NCI-H446 treated with DMSO at 0.1 percent for 48 hours (cell line): ENCODE data around the gene AFAP1L1.

ENCODE experiments used
- DNase-seq: peaks from one replicate; lab custom pipeline; 2025; lab: John Stamatoyannopoulos, UW

The AFAP1L1 gene

DNA sequence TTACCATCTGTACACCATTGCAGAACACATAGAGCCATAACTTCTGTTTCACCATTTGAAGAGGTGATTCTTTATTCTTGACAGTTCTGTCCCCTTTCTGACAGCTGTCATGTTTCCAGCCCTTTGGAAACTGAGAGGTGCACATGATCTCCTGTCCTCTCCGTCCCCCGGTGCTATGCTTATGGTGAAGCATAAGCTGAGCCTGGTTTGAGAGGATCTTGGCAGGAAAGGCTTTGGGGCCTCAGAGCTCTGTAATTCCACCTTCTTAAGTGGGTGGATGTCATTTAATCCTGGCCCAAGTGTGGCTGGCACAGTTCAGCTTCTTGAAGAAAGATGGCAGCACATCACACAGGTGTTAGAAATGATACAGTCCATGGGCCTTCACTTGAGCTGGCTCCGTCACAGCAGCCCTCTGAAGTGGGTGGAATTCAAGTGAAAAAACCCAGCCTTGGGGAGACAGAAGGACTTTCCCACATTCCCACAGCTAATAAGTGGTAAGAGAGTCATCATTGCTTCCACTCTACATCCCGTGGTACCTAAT, 43.0 kb downstream of the AFAP1L1 start:
- no peak for DNase-seq

DNA sequence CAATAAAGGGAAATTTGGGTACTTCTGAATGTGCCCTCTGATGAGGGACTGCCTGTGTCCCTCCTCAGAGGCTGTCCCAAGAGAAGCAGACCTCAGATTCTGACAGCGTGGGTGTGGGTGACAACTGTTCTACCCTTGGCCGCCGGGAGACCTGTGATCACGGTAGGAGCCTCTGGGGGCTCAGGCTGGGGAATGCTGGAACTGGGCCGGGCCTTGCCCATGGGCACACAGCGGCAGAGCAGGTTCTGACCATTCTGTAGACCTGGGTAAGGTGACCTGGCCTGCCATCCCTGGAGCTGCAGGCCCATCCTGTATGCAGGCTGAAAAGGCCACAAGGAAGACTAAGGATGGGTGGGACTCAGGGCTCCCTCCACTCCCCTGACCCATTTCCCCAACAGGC, 44.1 kb downstream of the AFAP1L1 start:
- DNase-seq, result no peak

DNA sequence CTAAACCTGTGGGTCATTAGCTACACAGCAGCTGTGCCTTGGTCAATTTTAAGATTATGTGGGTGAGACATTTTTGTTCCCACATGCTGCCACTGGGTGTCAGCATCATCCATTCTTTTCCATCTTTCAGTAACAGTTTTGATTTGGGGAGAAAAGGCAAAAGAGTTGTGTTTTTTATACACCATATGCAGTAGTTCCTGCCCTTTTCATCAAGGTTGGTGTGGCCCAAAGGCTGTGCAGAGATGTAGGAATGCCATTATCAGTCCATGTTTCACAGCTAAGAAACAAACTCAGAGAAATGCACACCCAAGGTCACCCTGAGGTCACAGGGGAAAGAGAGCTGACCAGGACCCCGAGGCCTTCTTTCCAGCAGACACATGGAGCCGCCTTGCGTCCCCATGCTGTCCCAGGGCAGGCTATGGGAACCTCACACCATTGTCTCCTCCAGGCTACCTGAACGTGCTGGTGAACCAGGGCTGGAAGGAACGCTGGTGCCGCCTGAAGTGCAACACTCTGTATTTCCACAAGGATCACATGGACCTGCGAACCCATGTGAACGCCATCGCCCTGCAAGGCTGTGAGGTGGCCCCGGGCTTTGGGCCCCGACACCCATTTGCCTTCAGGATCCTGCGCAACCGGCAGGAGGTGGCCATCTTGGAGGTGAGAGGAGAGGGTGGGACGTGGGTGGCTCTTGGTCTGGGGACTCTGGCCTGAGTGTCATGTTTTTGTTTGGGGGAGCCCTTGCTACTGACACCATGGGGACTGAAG, 45.8 kb downstream of the AFAP1L1 start:
- DNase-seq, result peak; percentile 31

DNA sequence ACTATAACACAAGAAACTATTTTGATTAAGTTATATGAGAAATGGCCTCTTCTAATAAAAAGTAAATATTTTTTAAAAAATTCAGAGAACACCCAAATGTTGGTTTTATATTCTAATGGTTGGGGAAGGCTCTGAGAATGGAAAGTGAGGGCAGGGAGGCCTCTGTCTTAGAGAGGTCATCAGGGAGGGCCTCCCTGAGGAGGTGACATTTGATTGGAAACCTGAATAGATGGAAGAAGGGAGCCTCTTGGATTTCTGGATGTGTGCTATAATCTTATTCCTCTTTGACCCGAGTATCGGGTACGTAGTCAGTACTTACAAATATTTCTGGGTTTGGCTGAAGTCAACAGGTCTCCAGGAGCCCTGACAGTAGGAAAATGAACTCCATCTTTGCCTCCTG, 47.5 kb downstream of the AFAP1L1 start:
- DNase-seq, result no peak

DNA sequence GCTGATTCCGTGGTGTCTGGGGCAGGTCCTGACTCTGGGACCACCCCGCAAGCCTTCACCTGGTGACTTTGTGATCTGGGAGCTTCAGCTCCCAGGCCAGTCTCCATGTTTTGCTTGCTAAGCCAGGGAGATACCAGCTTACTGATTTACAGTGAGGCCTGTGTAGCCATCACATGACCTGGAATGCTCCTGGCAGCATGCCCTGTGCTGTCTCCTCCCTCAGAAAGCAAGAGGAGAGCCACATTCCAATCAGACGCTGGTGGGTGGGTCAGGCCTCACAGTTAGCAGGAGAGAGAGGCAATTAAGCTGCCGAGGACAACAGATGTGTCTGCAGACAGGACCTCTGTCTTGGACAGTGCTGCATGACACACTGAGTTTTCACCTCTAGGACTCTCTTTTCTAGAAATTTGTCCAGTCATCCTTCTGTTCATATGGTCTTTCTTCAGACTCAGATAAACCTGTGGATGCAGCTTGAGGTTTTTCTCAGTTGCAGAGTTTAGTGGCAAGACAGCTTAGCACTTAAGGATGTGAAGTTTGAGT, 49.2 kb downstream of the AFAP1L1 start:
- DNase-seq, result peak; percentile 45

DNA sequence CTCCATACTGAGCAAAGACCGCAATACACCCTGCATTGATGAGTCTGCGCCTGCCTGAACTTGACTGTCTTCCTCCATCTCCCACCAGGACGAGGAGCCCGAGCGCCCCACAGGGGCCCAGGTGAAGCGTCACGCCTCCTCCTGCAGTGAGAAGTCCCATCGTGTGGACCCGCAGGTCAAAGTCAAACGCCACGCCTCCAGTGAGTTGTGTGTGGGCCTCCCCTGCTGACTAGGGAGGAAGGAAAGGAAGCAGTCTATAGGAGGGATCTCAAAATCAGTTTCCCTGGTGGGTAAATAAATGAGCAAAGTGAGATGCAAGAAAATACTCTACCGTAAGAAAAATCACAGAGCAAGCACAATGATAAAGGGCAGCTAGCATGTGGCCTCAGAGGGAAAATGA, 50.9 kb downstream of the AFAP1L1 start:
- DNase-seq, result no peak

DNA sequence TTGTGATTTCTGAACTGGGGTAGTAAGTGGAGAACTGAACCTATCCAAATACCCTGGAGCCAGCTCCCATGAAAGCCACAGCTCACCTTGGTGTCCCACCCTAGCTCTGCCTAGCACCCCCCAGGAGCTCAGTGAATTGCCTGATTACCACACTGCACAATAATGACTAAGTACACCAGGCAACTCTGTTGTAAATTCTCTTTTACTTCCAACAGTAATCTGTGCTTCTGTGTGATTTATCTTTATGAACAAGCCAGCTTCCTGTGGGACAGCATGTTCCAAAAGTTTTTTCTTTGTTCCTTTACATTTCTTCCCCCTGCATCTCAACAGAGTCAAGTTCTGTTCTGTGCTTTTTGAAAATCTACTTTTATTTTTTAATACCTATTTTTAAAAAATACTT, 51.6 kb downstream of the AFAP1L1 start:
- no peak for DNase-seq

DNA sequence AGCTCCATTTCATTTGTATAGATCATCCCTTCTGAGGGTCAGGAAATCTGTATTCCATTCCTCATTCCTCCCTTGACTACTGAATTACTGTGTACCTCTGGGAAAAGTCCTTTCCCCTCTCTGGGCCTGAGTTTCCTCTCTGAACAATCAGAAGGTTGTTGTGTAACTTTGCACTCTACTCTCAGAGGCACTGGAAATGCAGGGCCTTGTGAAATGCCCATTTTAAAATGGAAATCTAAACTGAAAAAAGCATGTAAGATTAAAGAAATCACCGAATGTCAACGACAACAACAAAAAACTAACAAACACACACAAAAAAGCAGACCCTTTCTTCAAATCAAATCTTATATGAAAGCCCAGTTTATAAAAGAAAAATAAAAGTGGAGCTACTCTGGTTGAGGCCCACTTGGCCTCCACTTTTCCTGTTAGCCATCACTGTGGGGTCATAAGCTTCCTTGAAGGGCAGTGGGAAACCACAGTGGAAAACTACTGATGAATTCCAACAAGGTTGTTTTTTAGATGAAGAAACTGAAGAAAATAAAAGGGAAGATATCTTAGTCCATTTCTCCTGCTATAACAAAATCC, 52.1 kb downstream of the AFAP1L1 start:
- DNase-seq, result no peak

DNA sequence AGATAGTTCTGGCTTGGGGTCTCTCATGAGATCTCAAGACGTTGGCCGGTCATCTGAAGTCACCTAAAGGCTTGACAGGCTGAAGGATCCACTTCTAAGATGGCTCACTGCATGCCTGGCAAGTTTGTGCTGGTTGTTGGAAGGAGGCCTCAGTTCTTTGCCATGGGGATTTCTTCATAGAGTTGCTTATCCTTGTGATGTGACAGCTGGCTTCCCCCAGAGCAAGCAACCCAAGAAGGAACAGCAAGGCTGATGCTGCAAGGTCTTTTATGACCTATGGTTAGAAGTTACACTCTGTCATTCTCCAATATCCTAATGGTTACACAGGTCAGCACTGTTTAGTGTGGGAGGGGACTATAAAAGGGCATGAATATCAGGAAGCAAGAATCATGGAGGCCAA, 53.0 kb downstream of the AFAP1L1 start:
- DNase-seq, result no peak

DNA sequence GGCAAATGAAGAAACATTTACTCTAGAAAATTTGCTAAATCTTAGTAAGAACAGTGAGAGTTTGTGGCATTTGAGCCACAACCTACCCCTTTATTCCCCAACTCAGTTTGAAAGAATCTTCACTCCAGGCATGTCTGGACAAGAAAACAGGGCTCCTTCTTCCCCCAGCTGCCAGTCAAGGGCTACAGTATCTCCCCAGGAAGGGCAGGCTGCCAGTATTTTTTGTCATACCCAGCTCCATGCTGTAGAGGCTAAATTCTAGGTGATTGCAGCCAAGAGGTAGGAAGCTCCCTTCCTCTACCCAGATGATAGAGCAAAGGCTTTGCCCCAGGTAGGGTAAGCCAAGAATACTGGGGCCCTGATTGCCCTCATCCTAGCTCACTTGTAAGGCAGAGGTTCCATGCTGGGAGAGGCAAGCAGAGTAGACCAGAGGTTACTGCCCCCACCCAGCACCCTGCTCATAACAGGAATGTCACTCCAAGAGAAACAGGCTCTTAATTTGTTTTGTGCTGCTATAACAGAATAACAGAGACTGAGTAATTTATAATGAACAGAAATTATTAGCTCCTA, 53.6 kb downstream of the AFAP1L1 start:
- no peak for DNase-seq

DNA sequence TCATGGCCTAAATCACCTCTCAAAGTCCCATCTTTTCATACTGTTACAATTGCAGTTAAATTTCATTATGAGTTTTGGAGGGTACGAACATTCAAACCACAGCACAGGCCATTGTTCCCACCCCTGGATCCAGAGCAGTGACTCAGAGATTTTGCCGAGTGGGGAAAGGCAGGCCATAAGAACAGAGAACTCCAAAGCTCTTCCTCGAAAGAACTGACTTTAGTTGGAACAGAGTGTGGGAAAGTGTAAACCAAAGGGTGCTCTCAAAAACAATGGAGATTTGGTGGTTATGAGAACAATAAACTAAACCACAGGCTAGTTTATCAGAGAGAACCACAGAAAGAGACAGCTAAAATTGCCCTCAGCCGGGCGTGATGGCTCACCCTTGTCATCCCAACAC, 54.2 kb downstream of the AFAP1L1 start:
- DNase-seq, result no peak

DNA sequence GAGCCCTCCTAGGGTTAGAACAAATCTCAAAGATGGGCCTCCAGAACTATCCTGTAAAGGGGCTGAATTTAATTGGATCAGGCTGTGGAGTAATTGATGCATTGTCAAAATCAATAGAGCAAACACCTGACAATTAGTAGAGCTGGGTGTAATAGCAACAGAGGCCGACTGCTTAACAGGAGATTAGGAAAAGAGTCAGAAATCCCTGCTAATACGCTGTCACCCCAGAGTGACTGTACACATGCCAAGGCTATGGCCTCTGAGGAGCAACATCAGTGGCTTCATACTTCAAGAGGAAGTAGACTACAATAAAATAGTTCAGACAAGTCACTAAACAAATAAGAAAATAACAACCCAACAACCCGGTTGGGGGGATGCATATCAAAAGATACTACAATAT, 55.0 kb downstream of the AFAP1L1 start:
- no peak for DNase-seq

DNA sequence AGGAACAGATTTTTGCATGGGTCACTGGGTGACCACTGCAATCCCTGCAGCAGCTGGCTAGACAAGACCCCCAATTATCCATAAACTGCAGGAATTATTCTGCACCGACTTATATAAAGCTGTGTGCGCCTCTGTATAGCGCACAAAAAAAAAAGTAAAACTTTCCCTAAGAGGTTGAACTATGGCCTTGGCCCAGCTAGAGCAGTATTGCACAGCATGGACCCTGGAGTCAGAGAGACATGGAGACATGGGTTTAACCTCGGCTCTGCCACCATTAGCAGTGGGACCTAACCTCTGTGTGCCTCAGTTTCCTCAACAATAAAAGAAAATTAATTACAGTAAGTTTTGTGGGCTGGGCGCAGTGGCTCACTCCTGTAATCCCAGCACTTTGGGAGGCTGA, 56.5 kb downstream of the AFAP1L1 start:
- DNase-seq, result no peak

DNA sequence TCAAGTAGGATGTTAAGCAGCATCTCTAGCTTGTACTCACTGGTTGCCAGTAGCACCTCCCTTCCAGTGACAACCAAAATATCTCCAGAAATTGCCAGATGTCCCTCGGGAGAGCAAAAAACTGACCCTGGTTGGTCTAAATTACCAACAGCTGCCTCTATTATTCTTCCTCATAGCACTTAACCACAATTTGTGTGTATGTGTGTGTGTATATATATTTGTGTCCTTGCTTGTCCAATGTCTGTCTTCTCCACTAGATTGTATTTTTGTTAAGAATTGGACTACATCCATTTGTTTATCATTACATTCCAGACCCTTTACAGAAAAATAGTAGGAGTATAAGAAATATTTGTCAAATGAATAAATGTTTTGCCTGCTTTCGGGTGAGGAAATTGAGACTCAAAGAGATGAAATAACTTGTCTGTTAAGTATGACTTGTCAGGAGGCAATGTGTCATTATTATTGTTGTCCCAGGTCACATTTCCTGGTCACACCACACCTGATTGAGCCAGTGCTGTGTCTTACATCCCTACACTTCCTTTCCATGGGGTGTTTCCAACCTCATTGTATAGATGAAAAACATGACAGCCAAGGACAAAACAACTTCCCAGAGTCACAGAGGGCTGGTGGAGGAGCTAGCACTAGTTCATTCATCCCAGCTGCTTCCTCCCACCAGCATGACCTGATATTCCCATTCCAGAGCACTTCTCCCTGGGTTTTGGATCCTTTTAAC, 62.2 kb downstream of the AFAP1L1 start:
- DNase-seq, result no peak

DNA sequence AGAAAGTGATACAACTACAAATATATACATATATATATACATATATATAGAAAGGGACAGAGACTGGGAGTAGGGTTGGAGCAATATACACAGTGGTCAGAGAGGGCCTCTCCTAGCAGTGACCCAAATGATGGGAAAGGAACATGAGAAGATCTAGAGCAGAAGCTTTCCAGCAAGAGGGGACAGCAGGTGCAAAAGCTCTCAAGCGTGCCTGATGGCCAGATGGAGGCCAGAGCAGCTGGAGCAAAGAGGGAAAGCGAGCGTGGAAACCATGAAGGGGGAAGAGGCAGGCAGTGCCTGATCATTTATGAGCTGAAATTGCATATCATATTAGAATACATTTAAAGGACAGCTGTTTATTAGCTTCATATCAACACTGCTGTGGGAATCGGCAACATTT, 66.1 kb downstream of the AFAP1L1 start:
- no peak for DNase-seq

DNA sequence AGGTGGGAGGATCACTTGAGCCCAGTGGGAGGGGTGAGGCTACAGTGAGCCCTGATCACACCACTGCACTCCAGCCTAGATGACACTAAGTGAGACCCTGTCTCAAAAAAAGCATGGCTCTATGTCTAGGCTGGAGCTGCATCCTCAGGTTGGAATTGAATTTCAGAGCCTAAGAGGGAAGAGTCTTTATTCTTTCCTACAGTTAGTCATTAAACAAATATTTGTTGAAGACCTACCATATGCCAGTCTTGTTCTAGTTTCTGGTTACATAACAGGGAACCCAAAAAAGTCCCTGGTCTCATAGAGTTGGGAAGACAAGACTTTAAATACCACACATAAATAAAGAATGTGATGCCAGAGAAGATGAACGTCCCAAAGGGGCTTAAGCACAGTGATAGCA, 66.7 kb downstream of the AFAP1L1 start:
- no peak for DNase-seq

DNA sequence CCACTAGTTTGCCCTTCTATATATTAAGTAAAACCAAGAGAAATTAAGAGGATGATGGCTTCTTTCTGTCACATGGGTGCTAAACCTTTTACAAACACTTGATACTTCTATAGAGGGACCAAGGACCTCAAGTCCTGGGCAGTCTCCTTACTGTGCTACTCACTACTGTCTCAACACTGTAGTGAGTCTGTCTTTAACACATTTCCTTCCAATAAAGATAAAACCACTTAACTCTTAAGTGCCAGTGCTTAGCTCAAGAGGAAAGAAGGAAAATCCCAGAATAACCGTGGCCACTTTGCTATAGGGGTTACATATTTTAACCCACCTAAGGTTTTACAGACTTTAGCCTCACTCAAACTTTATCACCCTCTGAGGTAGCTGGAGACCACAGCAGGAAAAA, 69.3 kb downstream of the AFAP1L1 start:
- DNase-seq, result no peak

DNA sequence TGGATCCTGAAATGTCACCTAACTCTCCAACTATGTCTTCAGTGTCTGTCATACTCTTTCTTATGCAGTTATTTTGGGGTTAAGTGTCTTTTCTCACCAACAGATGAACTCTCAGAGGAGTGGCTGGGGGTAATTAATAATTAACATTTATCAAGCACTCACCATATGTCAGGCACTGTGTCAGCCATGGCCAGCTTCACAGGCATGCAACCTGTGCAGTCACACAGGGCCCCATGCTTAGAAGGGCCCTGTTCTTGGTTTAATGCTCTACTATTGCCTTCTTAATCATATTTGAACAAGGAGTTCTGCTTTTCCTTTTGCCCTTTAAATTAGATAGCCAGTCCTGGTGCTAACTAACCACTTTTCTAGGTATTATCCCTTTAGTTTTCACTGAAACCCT, 70.2 kb downstream of the AFAP1L1 start:
- DNase-seq, result no peak

DNA sequence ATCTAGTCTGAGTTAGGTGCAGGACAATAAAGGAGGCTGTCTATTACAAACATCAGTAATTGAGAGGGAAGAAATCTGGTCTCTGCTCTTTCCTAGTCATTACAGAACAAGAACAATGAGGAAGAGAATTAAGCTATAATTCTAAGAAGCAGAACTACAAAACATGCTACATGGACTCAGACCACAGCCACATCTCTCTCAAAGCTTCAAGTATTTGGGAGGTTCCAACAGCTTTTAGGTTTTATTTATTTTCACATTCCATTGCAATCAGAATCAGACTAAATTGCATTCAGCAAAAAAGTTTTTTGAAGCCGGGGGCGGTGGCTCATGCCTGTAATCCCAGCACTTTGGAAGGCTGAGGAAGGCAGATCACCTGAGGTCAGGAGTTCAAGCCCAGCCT, 72.5 kb downstream of the AFAP1L1 start:
- DNase-seq, result no peak

DNA sequence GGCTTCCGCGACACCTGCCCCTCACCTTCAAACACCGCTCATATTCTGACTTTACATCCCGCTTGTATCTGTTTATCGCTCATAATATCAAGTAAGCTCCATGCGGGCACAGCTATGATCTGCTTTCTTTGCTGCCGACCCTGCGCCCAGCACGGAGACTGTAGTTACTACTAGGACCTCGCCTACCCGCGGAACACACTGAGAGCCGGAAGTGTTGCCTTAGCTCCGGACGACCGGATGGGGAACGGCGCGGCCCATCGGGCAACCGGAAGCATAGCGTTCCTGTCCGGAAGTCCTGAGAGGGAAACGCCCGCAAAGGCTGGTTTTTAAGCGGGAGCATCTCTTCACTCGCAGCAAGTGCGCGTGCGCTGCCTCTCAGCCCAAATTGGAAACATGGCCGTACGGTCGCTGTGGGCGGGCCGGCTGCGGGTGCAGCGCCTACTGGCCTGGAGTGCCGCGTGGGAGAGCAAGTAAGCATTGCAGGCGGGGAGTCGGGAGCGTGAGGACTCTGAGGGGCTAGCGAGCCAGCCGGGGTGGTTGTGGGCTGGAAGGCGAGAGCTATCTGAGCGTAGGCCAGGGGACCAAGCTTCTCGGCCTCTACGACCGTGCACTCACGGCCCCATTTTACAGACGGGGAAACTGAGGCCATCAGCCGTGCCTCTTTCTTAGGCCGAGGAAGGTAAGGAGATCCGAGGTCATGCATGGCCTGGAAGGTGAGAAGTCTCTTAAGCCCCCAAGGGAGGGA, 73.7 kb downstream of the AFAP1L1 start, which contains the start of gene GRPEL2:
Gene GRPEL2, plus strand, starts transcription at position 353 of the 745 bp plus-strand sequence. Its CDS starts 41 bp downstream, at position 394.
- peak; percentile 94 for DNase-seq

DNA sequence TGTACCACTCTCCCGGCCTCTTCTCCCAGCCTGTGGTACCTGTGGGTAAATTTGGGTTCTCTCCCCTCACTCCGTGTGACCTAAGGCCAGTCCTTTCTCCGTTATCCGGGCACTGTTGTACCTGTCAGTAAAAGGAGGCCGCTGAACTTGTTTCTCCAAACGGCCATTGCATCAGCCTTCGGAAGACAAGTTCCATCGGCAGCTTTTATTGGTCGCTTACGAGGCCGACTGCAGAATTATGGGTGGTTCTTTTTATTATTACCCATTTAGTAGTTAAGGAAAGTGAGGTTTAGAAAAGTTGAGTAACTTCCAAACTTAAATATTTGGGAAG, 74.2 kb downstream of the AFAP1L1 start:
- no peak for DNase-seq

DNA sequence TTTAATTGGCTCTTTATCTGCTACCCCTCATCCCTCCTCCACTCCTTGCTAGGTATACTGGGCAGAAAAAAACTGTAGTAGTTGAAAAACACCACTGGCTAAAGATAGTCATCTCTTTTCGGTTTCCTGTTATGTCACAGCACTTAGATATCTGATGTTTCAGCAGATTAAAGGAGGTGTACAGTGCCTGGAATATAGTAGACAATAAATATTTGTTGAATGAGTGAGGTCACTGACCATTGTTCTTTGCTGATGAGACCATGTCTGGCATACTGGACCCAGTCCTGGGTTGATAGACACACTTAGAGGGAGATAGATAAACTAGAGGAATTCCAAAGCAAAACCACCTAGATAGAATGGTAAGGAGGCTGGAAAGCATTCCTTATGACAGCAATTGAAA, 76.9 kb downstream of the AFAP1L1 start:
- no peak for DNase-seq
